Mammary epithelial cell (primary cell): Measurements from ENCODE around the gene SUSD1.

Experiments used
- CTCF ChIP-seq, 2 donors: IDR thresholded peaks in 1 of 2; conservative IDR thresholded peaks in 1 of 2; 2 replicates each; pipeline ENCODE4 v1.5.1; 2011 to 2012; ENCODE audit warnings: inconsistent platforms in 2 of 2, low read length in 2 of 2, mild to moderate bottlenecking in 2 of 2, control low read depth in 1 of 2, low read depth in 1 of 2; ENCODE audit not compliant: insufficient read depth in 1 of 2; ENCODE audit errors: extremely low read depth in 1 of 2
- EZH2 ChIP-seq: IDR thresholded peaks from 2 replicates; pipeline ENCODE4 v1.6.1; 2012; ENCODE audit warnings: low read length, inconsistent platforms, borderline replicate concordance

GRCh38 chr9:112080831-112081542 lies 94.1 kb downstream of the SUSD1 start:
- TF ChIP-seq CTCF (conservative IDR thresholded peaks at IDR 0.05 in 1 of 2, IDR thresholded peaks at IDR 0.05 in 1 of 2; ENCODE audit: extremely low read depth in 1 of 2, insufficient read depth in 1 of 2, low read depth in 1 of 2, low read length in 2 of 2) = no peak
- no peak for TF ChIP-seq EZH2
